LNCAP (cell line): ENCODE data around the gene TRPM4.

Experiments used
- CTCF ChIP-seq: fragments of 450-650 bp; IDR thresholded peaks from 2 replicates; pipeline ENCODE4 v1.5.1; 2017; ENCODE audit warnings: mild to moderate bottlenecking

Gene TRPM4

GRCh38 chr19:49120868-49121267 is 36.7 kb upstream of the TRPM4 start:
- TF ChIP-seq CTCF = no peak

- no peak for TF ChIP-seq CTCF
Observed at GRCh38 chr19:49125025-49125731, 32.4 kb upstream of the TRPM4 start.

GRCh38 chr19:49126575-49126974 is 31.0 kb upstream of the TRPM4 start:
- no peak for TF ChIP-seq CTCF

GRCh38 chr19:49127674-49128544 is 29.7 kb upstream of the TRPM4 start:
- TF ChIP-seq CTCF = no peak

GRCh38 chr19:49128545-49129237 is 28.9 kb upstream of the TRPM4 start:
- no peak for TF ChIP-seq CTCF

GRCh38 chr19:49129238-49129583 is 28.4 kb upstream of the TRPM4 start:
- no peak for TF ChIP-seq CTCF

GRCh38 chr19:49130325-49130724 is 27.3 kb upstream of the TRPM4 start:
- no peak for TF ChIP-seq CTCF
